Liver (tissue), 3 donors: ENCODE data around the gene EP400.

Experiments
- CTCF ChIP-seq: fragments of 150-350 bp; IDR thresholded peaks from 2 replicates; pipeline ENCODE4 v1.5.1; 2017; ENCODE audit warnings: improper control_type of control experiment, low read depth, low read length; ENCODE audit not compliant: missing input control
- GABPA ChIP-seq, 2 donors: IDR thresholded peaks in 1 of 2; conservative IDR thresholded peaks in 1 of 2; 2 replicates each; pipeline ENCODE4 v1.6.1; 2016; ENCODE audit warnings: antibody characterized with exemption in 2 of 2, mild to moderate bottlenecking in 1 of 2, moderate library complexity in 1 of 2
- MAX ChIP-seq: IDR thresholded peaks from 2 replicates; pipeline ENCODE4 v1.6.1; 2016; ENCODE audit warnings: antibody characterized with exemption
- REST ChIP-seq: IDR thresholded peaks from 2 replicates; pipeline ENCODE4 v1.6.1; 2016; ENCODE audit warnings: antibody characterized with exemption, mild to moderate bottlenecking
- TAF1 ChIP-seq: conservative IDR thresholded peaks from 2 replicates; pipeline ENCODE4 v1.6.1; 2016; ENCODE audit warnings: antibody characterized with exemption, mild to moderate bottlenecking
- YY1 ChIP-seq: IDR thresholded peaks from 2 replicates; pipeline ENCODE4 v1.6.1; 2016; ENCODE audit warnings: antibody characterized with exemption, mild to moderate bottlenecking
- ZBTB33 ChIP-seq: IDR thresholded peaks from 2 replicates; pipeline ENCODE4 v1.6.1; 2016; ENCODE audit warnings: antibody characterized with exemption
- donor health status: healthy.
- donor health status: healthy.

GRCh38 chr12:131979606-131980005, 29.9 kb downstream of the EP400 start:
- TF ChIP-seq TAF1 = no peak
- no peak for TF ChIP-seq CTCF
- no peak for TF ChIP-seq MAX
- no peak for TF ChIP-seq ZBTB33
- TF ChIP-seq REST = no peak
- no peak for TF ChIP-seq YY1
- TF ChIP-seq GABPA (IDR thresholded peaks at IDR 0.05 in 1 of 2, conservative IDR thresholded peaks at IDR 0.05 in 1 of 2) = no peak
